HepG2 (cell line): ENCODE results near the gene SEPTIN11.

Source experiments
- ISL2 ChIP-seq: sonication (generic); formaldehyde crosslinking; IDR thresholded peaks from 2 replicates; pipeline ENCODE4 v1.5.0; 2020; ENCODE audit warnings: missing genetic modification reagents
- MAFF ChIP-seq: IDR thresholded peaks from 2 replicates; pipeline ENCODE4 v1.6.1; 2011; ENCODE audit warnings: low read depth, low read length, improper control_type of control experiment
- MYC ChIP-seq: sonication (generic); formaldehyde crosslinking; IDR thresholded peaks from 2 replicates; pipeline ENCODE4 v1.9.0; 2021; ENCODE audit warnings: missing genetic modification reagents, borderline replicate concordance
- SIN3A ChIP-seq: IDR thresholded peaks from 2 replicates; pipeline ENCODE4 v1.6.1; 2011; ENCODE audit warnings: low read depth, mild to moderate bottlenecking, control low read depth, low read length, borderline replicate concordance
- TGIF2 ChIP-seq: IDR thresholded peaks from 2 replicates; pipeline ENCODE4 v1.6.1; 2016; ENCODE audit warnings: control low read depth, missing compliant biosample characterization
- ZBTB43 ChIP-seq: sonication (generic); formaldehyde crosslinking; conservative IDR thresholded peaks from 2 replicates; pipeline ENCODE4 v1.4.0; 2020; ENCODE audit warnings: missing genetic modification reagents
- ZNF205 ChIP-seq: IDR thresholded peaks from 2 replicates; pipeline ENCODE4 v1.6.1; 2018; ENCODE audit warnings: missing biosample characterization, missing genetic modification reagents
- ZNF747 ChIP-seq: sonication (generic); formaldehyde crosslinking; IDR thresholded peaks from 2 replicates; pipeline ENCODE4 v1.8.1; 2023; ENCODE audit warnings: missing genetic modification reagents, mild to moderate bottlenecking, borderline replicate concordance

- TF ChIP-seq MYC (CRISPR knock-in tag) (no peak), SIN3A (no peak), ZNF205 (CRISPR knock-in tag) (no peak), MAFF (no peak), ISL2 (CRISPR knock-in tag) (no peak), TGIF2 (no peak), ZNF747 (CRISPR knock-in tag) (no peak), ZBTB43 (CRISPR knock-in tag) (no peak)
These were observed 46.9 kb downstream of the SEPTIN11 start for GRCh38 chr4:76996445-76996844.
